PFSK-1 (cell line): ENCODE measurements around the gene ARHGAP27.

Source experiments
- POLR2AphosphoS5 ChIP-seq: IDR thresholded peaks from 2 replicates; pipeline ENCODE4 v1.6.1; 2012; ENCODE audit warnings: low read depth, mild to moderate bottlenecking, control low read depth, low read length, moderate library complexity
- SIN3A ChIP-seq: IDR thresholded peaks from 2 replicates; pipeline ENCODE4 v1.6.1; 2012; ENCODE audit warnings: mild to moderate bottlenecking, low read length, moderate library complexity, borderline replicate concordance; ENCODE audit not compliant: insufficient read depth
- TAF1 ChIP-seq: IDR thresholded peaks from 2 replicates; pipeline ENCODE4 v1.6.1; 2012; ENCODE audit warnings: low read length, control low read depth, borderline replicate concordance; ENCODE audit not compliant: insufficient read depth

DNA sequence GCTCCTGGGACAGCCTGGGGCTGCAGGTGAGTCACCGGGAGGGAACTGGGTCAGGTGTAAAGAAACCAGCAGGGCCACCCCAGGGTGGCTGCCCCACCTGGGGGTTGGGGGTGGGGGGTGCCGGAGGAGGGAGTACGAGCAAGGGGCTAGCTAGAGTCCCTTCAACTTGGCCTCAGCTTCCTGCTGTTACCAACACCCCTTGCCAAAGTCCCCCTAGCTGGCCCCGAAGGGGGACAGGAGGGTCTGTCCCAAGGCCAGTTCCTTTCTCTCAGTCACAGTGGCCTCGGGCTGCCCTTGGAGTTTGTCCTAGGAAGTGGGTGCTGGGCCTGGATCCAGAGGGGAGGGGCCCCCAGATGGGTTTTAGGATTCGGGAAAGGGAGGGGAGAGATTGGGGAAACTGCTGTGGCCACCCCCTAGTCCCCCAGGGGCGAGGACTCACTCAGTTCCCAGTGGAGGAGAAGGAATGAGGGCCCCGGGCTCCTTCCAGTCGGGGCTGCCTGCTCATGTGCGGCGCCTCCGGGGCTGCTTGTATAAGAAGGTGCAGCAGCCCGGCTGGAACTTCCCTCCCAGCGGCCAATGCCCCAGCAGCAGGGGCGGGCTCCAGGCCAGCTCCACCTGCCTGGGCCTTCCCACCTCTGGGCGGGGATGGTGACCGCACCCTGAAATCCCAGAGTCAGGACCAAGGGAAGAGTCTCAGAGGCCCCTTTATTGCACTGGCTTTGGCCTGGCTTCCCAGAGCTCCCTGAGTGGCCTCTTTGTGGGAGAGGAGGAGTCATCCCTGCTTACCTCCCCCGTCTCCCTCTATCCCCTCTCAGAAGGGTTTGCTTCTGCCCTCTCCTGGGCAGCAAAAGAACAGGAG is 7.3 kb downstream of the ARHGAP27 start:
- TF ChIP-seq TAF1: no peak
- no peak for TF ChIP-seq SIN3A
- no peak for TF ChIP-seq POLR2AphosphoS5
